SK-N-SH (cell line): Measurements from ENCODE around the gene BABAM2.

Source experiments
- POLR2AphosphoS5 ChIP-seq: IDR thresholded peaks from 2 replicates; pipeline ENCODE4 v1.6.1; 2012; ENCODE audit warnings: low read depth, low read length
- RAD21 ChIP-seq: IDR thresholded peaks from 2 replicates; pipeline ENCODE4 v1.6.1; 2012; ENCODE audit warnings: mild to moderate bottlenecking, low read length
- REST ChIP-seq: IDR thresholded peaks from 2 replicates; pipeline ENCODE4 v1.6.1; 2012; ENCODE audit warnings: mild to moderate bottlenecking, low read depth, low read length, moderate library complexity
- USF1 ChIP-seq: IDR thresholded peaks from 2 replicates; pipeline ENCODE4 v1.4.0; 2012; ENCODE audit warnings: low read depth, borderline replicate concordance
- TF ChIP-seq, protein P1 (sequence below): fragments of 200-600 bp; sonication (generic); IDR thresholded peaks from 2 replicates; pipeline ENCODE4 v1.6.1; 2017; ENCODE audit warnings: antibody characterized with exemption, mild to moderate bottlenecking, moderate library complexity

DNA sequence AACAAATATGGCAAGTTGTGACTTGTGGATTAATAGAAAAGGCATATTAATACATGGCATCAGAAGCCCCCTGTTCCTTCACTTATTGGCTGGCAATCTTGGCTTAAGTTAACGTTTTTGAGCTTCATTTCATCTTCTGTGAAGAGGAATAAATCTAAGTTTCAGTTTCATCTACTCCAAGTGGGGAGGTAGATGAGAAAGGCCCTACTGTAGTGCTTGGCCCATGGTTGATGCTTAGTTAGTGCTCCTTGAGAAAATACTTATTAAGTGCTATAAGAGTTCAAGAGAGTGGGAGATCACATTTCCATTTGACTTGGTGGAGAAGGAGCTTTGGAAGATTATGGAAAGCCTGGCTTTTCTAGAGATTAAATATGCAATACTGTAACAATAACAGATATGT, 244.3 kb downstream of the BABAM2 start:
- TF ChIP-seq RAD21 (no peak), REST (no peak), POLR2AphosphoS5 (no peak), USF1 (no peak)
- TF ChIP-seq, protein P1, sequence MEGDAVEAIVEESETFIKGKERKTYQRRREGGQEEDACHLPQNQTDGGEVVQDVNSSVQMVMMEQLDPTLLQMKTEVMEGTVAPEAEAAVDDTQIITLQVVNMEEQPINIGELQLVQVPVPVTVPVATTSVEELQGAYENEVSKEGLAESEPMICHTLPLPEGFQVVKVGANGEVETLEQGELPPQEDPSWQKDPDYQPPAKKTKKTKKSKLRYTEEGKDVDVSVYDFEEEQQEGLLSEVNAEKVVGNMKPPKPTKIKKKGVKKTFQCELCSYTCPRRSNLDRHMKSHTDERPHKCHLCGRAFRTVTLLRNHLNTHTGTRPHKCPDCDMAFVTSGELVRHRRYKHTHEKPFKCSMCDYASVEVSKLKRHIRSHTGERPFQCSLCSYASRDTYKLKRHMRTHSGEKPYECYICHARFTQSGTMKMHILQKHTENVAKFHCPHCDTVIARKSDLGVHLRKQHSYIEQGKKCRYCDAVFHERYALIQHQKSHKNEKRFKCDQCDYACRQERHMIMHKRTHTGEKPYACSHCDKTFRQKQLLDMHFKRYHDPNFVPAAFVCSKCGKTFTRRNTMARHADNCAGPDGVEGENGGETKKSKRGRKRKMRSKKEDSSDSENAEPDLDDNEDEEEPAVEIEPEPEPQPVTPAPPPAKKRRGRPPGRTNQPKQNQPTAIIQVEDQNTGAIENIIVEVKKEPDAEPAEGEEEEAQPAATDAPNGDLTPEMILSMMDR, result no peak
